ENCODE measurements around the gene CYP2W1.
"Not testable (repeated sequence)": the region's sequence is repeated elsewhere in the genome, so short reads cannot be mapped to it uniquely, and the experiment has no call there.

CYP2W1 gene

GRCh38 chr7:1002026-1002425 lies 19.0 kb downstream of the CYP2W1 start:
- not testable (repeated sequence) for H3K4me1 ChIP-seq (ENCODE audit: control insufficient read depth, insufficient read depth, low read length); H3K4me3 ChIP-seq (ENCODE audit: low read length); H3K27me3 ChIP-seq (ENCODE audit: control insufficient read depth, insufficient read depth, low read length); H3K9ac ChIP-seq (ENCODE audit: low read length); H3K36me3 ChIP-seq (ENCODE audit: control insufficient read depth, insufficient read depth, low read length); H3K9me3 ChIP-seq (ENCODE audit: control insufficient read depth, low read length)

GRCh38 chr7:1002445-1002844 lies 19.5 kb downstream of the CYP2W1 start:
- not testable (repeated sequence) for H3K9ac ChIP-seq (ENCODE audit: low read length); H3K27me3 ChIP-seq (ENCODE audit: control insufficient read depth, insufficient read depth, low read length); H3K36me3 ChIP-seq (ENCODE audit: control insufficient read depth, insufficient read depth, low read length); H3K4me1 ChIP-seq (ENCODE audit: control insufficient read depth, insufficient read depth, low read length); H3K4me3 ChIP-seq (ENCODE audit: low read length); H3K9me3 ChIP-seq (ENCODE audit: control insufficient read depth, low read length)

GRCh38 chr7:1004018-1004852 lies 21.3 kb downstream of the CYP2W1 start:
- Histone ChIP-seq H3K36me3 (ENCODE audit: control insufficient read depth, insufficient read depth, low read length) (no peaks in the 10 kb centered on the region), H3K9ac (ENCODE audit: low read length) (no peak overlapping the region), H3K4me1 (ENCODE audit: control insufficient read depth, insufficient read depth, low read length) (peaks cover 5% of the 10 kb centered on the region), H3K27me3 (ENCODE audit: control insufficient read depth, insufficient read depth, low read length) (no peaks in the 10 kb centered on the region), H3K4me3 (ENCODE audit: low read length) (no peak overlapping the region), H3K9me3 (ENCODE audit: control insufficient read depth, low read length) (no peaks in the 10 kb centered on the region)

GRCh38 chr7:1005303-1005702 lies 22.3 kb downstream of the CYP2W1 start:
- Histone ChIP-seq H3K27me3 (ENCODE audit: control insufficient read depth, insufficient read depth, low read length) (no peaks in the 10 kb centered on the region), H3K4me3 (ENCODE audit: low read length) (no peak overlapping the region), H3K4me1 (ENCODE audit: control insufficient read depth, insufficient read depth, low read length) (peaks cover 5% of the 10 kb centered on the region), H3K9ac (ENCODE audit: low read length) (no peak overlapping the region), H3K36me3 (ENCODE audit: control insufficient read depth, insufficient read depth, low read length) (no peaks in the 10 kb centered on the region), H3K9me3 (ENCODE audit: control insufficient read depth, low read length) (no peaks in the 10 kb centered on the region)

GRCh38 chr7:1007901-1008300 lies 24.9 kb downstream of the CYP2W1 start:
- H3K4me1 ChIP-seq (ENCODE audit: control insufficient read depth, insufficient read depth, low read length), result peaks cover 10% of the 10 kb centered on the region
- H3K9ac ChIP-seq (ENCODE audit: low read length), result no peak overlapping the region
- no peak overlapping the region for H3K4me3 ChIP-seq (ENCODE audit: low read length)
- no peaks in the 10 kb centered on the region for H3K9me3 ChIP-seq (ENCODE audit: control insufficient read depth, low read length)
- no peaks in the 10 kb centered on the region for H3K36me3 ChIP-seq (ENCODE audit: control insufficient read depth, insufficient read depth, low read length)
- no peaks in the 10 kb centered on the region for H3K27me3 ChIP-seq (ENCODE audit: control insufficient read depth, insufficient read depth, low read length)

GRCh38 chr7:1008733-1009363 lies 25.9 kb downstream of the CYP2W1 start:
- Histone ChIP-seq H3K27me3 (ENCODE audit: control insufficient read depth, insufficient read depth, low read length) (no peaks in the 10 kb centered on the region), H3K9me3 (ENCODE audit: control insufficient read depth, low read length) (no peaks in the 10 kb centered on the region), H3K4me3 (ENCODE audit: low read length) (no peak overlapping the region), H3K9ac (ENCODE audit: low read length) (no peak overlapping the region), H3K36me3 (ENCODE audit: control insufficient read depth, insufficient read depth, low read length) (no peaks in the 10 kb centered on the region), H3K4me1 (ENCODE audit: control insufficient read depth, insufficient read depth, low read length) (peaks cover 10% of the 10 kb centered on the region)

GRCh38 chr7:1009747-1010146 lies 26.8 kb downstream of the CYP2W1 start:
- Histone ChIP-seq H3K9me3 (ENCODE audit: control insufficient read depth, low read length) (no peaks in the 10 kb centered on the region), H3K27me3 (ENCODE audit: control insufficient read depth, insufficient read depth, low read length) (no peaks in the 10 kb centered on the region), H3K4me3 (ENCODE audit: low read length) (no peak overlapping the region), H3K4me1 (ENCODE audit: control insufficient read depth, insufficient read depth, low read length) (peaks cover 10% of the 10 kb centered on the region), H3K36me3 (ENCODE audit: control insufficient read depth, insufficient read depth, low read length) (no peaks in the 10 kb centered on the region), H3K9ac (ENCODE audit: low read length) (no peak overlapping the region)

GRCh38 chr7:1010226-1010625 lies 27.2 kb downstream of the CYP2W1 start:
- no peaks in the 10 kb centered on the region for H3K9me3 ChIP-seq (ENCODE audit: control insufficient read depth, low read length)
- no peak overlapping the region for H3K4me3 ChIP-seq (ENCODE audit: low read length)
- H3K36me3 ChIP-seq (ENCODE audit: control insufficient read depth, insufficient read depth, low read length), result no peaks in the 10 kb centered on the region
- H3K4me1 ChIP-seq (ENCODE audit: control insufficient read depth, insufficient read depth, low read length), result peaks cover 10% of the 10 kb centered on the region
- H3K9ac ChIP-seq (ENCODE audit: low read length), result no peak overlapping the region
- no peaks in the 10 kb centered on the region for H3K27me3 ChIP-seq (ENCODE audit: control insufficient read depth, insufficient read depth, low read length)

- no peak overlapping the region for H3K4me3 ChIP-seq (ENCODE audit: low read length)
- no peaks in the 10 kb centered on the region for H3K27me3 ChIP-seq (ENCODE audit: control insufficient read depth, insufficient read depth, low read length)
- H3K9me3 ChIP-seq (ENCODE audit: control insufficient read depth, low read length), result no peaks in the 10 kb centered on the region
- no peak overlapping the region for H3K9ac ChIP-seq (ENCODE audit: low read length)
- peaks cover 10% of the 10 kb centered on the region for H3K4me1 ChIP-seq (ENCODE audit: control insufficient read depth, insufficient read depth, low read length)
- H3K36me3 ChIP-seq (ENCODE audit: control insufficient read depth, insufficient read depth, low read length), result no peaks in the 10 kb centered on the region
These were observed 28.5 kb downstream of the CYP2W1 start for GRCh38 chr7:1011297-1012003.

- Histone ChIP-seq H3K27me3 (ENCODE audit: control insufficient read depth, insufficient read depth, low read length) (no peaks in the 10 kb centered on the region), H3K4me1 (ENCODE audit: control insufficient read depth, insufficient read depth, low read length) (peaks cover 10% of the 10 kb centered on the region), H3K9me3 (ENCODE audit: control insufficient read depth, low read length) (no peaks in the 10 kb centered on the region), H3K4me3 (ENCODE audit: low read length) (no peak overlapping the region), H3K9ac (ENCODE audit: low read length) (no peak overlapping the region), H3K36me3 (ENCODE audit: control insufficient read depth, insufficient read depth, low read length) (no peaks in the 10 kb centered on the region)
These were observed 29.2 kb downstream of the CYP2W1 start for GRCh38 chr7:1012004-1012715.

- Histone ChIP-seq H3K9ac (ENCODE audit: low read length) (no peak overlapping the region), H3K4me1 (ENCODE audit: control insufficient read depth, insufficient read depth, low read length) (peaks cover 10% of the 10 kb centered on the region), H3K27me3 (ENCODE audit: control insufficient read depth, insufficient read depth, low read length) (no peaks in the 10 kb centered on the region), H3K9me3 (ENCODE audit: control insufficient read depth, low read length) (no peaks in the 10 kb centered on the region), H3K4me3 (ENCODE audit: low read length) (no peak overlapping the region), H3K36me3 (ENCODE audit: control insufficient read depth, insufficient read depth, low read length) (no peaks in the 10 kb centered on the region)
These were observed 29.7 kb downstream of the CYP2W1 start for GRCh38 chr7:1012716-1013095.

GRCh38 chr7:1013581-1013980 lies 30.6 kb downstream of the CYP2W1 start:
- Histone ChIP-seq H3K4me3 (ENCODE audit: low read length) (no peak overlapping the region), H3K4me1 (ENCODE audit: control insufficient read depth, insufficient read depth, low read length) (peaks cover 5% of the 10 kb centered on the region), H3K9me3 (ENCODE audit: control insufficient read depth, low read length) (no peaks in the 10 kb centered on the region), H3K9ac (ENCODE audit: low read length) (no peak overlapping the region), H3K27me3 (ENCODE audit: control insufficient read depth, insufficient read depth, low read length) (no peaks in the 10 kb centered on the region), H3K36me3 (ENCODE audit: control insufficient read depth, insufficient read depth, low read length) (no peaks in the 10 kb centered on the region)
